Loucy (cell line): ENCODE results near the gene NELFCD.

Experiments
- CTCF ChIP-seq: fragments of 200-600 bp; sonication (generic); conservative IDR thresholded peaks from 2 replicates; pipeline ENCODE4 v1.5.1; 2014; ENCODE audit warnings: mild to moderate bottlenecking, antibody characterized with exemption, low read length
- EZH2phosphoT487 ChIP-seq: fragments of 200-600 bp; IDR thresholded peaks from 2 replicates; pipeline ENCODE4 v1.6.1; 2018; ENCODE audit warnings: antibody characterized with exemption, mild to moderate bottlenecking, moderate library complexity, borderline replicate concordance

- TF ChIP-seq CTCF, result no peak
- no peak for TF ChIP-seq EZH2phosphoT487
Observed at GRCh38 chr20:59015411-59015810, 34.4 kb downstream of the NELFCD start.
